ENCODE results near the gene CAST. TPM values are rescaled to one million over a fixed set of nuclear protein-coding genes. Genes with fewer than 3 reads are reported as not detected.

The CAST gene
- polyA plus RNA-seq, 2 donors: 205 to 245 TPM

- H3K36me3 ChIP-seq (ENCODE audit: control insufficient read depth in 2 of 2, insufficient read depth in 2 of 2, low read length in 1 of 2): peaks cover 8 to 31% of the 10 kb centered on the region in 2 donors
- WGBS, 2 donors: 48 to 53% methylated on average over 5 of the region's 5 CpGs
- H3K4me3 ChIP-seq (ENCODE audit: low read depth in 1 of 2, low read length in 2 of 2): no peak overlapping the region
- peak overlapping the region in 1 of 2 donors; percentile 52 for H3K27ac ChIP-seq (ENCODE audit: low read depth in 2 of 2, low read length in 1 of 2)
- H3K9me3 ChIP-seq (ENCODE audit: control insufficient read depth in 2 of 2, insufficient read depth in 1 of 2, low read depth in 1 of 2, low read length in 1 of 2): no peaks in the 10 kb centered on the region
- H3K27me3 ChIP-seq (ENCODE audit: control insufficient read depth in 1 of 2, insufficient read depth in 2 of 2, low read length in 2 of 2): no peaks in the 10 kb centered on the region
- H3K4me1 ChIP-seq (ENCODE audit: control insufficient read depth in 2 of 2, insufficient read depth in 2 of 2, low read length in 1 of 2): no peaks in the 10 kb centered on the region
Measured at GRCh38 chr5:96745844-96746531, 83.8 kb downstream of the CAST start.

GRCh38 chr5:96747720-96748119 lies 85.5 kb downstream of the CAST start:
- Histone ChIP-seq H3K9me3 (ENCODE audit: control insufficient read depth in 2 of 2, insufficient read depth in 1 of 2, low read depth in 1 of 2, low read length in 1 of 2) (no peaks in the 10 kb centered on the region), H3K27me3 (ENCODE audit: control insufficient read depth in 1 of 2, insufficient read depth in 2 of 2, low read length in 2 of 2) (no peaks in the 10 kb centered on the region), H3K36me3 (ENCODE audit: control insufficient read depth in 2 of 2, insufficient read depth in 2 of 2, low read length in 1 of 2) (peaks cover 12 to 24% of the 10 kb centered on the region in 2 donors), H3K27ac (ENCODE audit: low read depth in 2 of 2, low read length in 1 of 2) (no peak overlapping the region), H3K4me3 (ENCODE audit: low read depth in 1 of 2, low read length in 2 of 2) (no peak overlapping the region), H3K4me1 (ENCODE audit: control insufficient read depth in 2 of 2, insufficient read depth in 2 of 2, low read length in 1 of 2) (no peaks in the 10 kb centered on the region)
- 60 to 75% methylated on average over 3 of the region's 3 CpGs for WGBS, 2 donors

DNA sequence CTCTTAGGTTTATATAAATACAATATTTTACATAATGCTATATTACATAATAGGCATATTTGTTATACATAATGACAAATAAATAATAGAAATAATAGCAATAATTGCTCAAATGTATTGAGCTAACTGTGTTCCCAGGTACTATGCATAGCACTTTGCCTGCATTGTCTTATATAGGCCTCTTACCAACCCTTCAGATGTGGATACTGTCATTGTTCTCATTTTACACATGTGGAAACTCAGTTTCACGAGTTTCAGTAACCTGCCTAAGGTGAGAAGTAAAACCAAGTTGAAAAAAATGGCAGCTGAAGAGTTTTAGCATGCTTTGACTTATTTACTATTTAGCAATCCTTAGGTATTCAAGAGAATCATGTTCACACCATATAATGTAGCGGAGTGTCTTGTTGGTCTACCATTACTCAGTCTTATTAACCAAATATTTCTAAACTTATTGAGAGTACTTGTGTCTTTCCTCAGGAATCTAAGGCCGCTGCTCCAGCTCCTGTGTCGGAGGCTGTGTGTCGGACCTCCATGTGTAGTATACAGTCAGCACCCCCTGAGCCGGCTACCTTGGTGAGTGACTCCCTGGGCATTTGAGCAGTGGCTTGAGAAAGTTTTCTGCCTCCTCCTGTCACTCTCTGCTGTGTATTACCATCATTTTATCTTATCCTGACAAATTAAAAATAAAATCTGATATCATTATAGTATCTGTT lies 88.1 kb downstream of the CAST start:
- no peak overlapping the region for H3K4me3 ChIP-seq (ENCODE audit: low read depth in 1 of 2, low read length in 2 of 2)
- no peaks in the 10 kb centered on the region for H3K9me3 ChIP-seq (ENCODE audit: control insufficient read depth in 2 of 2, insufficient read depth in 1 of 2, low read depth in 1 of 2, low read length in 1 of 2)
- no peaks in the 10 kb centered on the region for H3K27me3 ChIP-seq (ENCODE audit: control insufficient read depth in 1 of 2, insufficient read depth in 2 of 2, low read length in 2 of 2)
- 89 to 94% methylated on average over 6 of the region's 6 CpGs for WGBS, 2 donors
- no peak overlapping the region for H3K27ac ChIP-seq (ENCODE audit: low read depth in 2 of 2, low read length in 1 of 2)
- H3K4me1 ChIP-seq (ENCODE audit: control insufficient read depth in 2 of 2, insufficient read depth in 2 of 2, low read length in 1 of 2): no peaks in the 10 kb centered on the region
- peaks cover 12 to 28% of the 10 kb centered on the region in 2 donors for H3K36me3 ChIP-seq (ENCODE audit: control insufficient read depth in 2 of 2, insufficient read depth in 2 of 2, low read length in 1 of 2)

DNA sequence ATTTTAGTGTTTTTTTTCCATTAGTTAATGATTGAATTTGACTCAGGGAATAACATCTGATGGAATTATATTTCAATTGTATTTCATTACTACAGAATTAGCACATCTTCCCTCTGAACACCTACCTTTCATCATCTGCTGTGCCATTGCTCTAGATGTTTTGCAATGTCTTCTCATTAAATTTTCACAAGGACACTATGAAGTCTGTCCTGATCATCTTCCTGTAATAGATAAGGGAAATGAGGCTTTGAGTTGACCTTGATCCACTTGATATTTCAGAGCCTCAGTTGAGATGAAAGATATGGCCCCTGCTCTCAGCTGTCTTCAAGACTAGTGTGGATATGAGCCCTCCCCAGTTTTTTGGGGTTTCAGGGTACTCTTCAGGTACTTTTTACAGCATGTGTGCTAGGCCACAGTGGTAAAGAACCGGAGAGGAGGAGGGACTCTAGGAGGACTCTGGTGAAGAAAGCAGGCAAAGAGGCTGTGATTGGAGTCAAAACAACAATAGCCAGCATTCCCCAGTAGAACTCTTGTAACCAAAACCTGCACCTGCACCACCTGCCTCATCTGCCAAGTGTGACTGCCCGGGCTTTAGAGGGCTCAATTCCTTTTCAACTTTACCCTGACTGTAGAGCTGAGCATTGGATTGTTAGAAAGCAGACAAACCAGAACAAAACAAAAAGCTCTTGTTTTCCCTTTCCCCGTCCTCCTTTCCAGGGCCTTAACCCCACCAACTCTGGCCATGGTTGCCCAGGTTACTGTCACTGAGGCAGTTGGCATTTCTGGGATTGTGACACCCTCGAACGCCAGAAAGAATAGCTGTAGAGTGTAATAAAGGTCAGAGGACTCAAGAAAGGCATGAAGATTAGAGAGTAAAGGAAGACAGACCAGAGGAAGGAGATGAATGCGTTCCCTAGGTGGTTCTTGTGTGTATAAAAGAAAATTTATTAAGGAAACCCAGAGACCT lies 89.3 kb downstream of the CAST start:
- 61 to 67% methylated on average over 6 of the region's 6 CpGs for WGBS, 2 donors
- H3K27ac ChIP-seq (ENCODE audit: low read depth in 2 of 2, low read length in 1 of 2): peak overlapping the region in 1 of 2 donors; percentile 49
- H3K27me3 ChIP-seq (ENCODE audit: control insufficient read depth in 1 of 2, insufficient read depth in 2 of 2, low read length in 2 of 2): no peaks in the 10 kb centered on the region
- H3K4me1 ChIP-seq (ENCODE audit: control insufficient read depth in 2 of 2, insufficient read depth in 2 of 2, low read length in 1 of 2): no peaks in the 10 kb centered on the region
- peaks cover 15 to 34% of the 10 kb centered on the region in 2 donors for H3K36me3 ChIP-seq (ENCODE audit: control insufficient read depth in 2 of 2, insufficient read depth in 2 of 2, low read length in 1 of 2)
- no peaks in the 10 kb centered on the region for H3K9me3 ChIP-seq (ENCODE audit: control insufficient read depth in 2 of 2, insufficient read depth in 1 of 2, low read depth in 1 of 2, low read length in 1 of 2)
- no peak overlapping the region for H3K4me3 ChIP-seq (ENCODE audit: low read depth in 1 of 2, low read length in 2 of 2)

DNA sequence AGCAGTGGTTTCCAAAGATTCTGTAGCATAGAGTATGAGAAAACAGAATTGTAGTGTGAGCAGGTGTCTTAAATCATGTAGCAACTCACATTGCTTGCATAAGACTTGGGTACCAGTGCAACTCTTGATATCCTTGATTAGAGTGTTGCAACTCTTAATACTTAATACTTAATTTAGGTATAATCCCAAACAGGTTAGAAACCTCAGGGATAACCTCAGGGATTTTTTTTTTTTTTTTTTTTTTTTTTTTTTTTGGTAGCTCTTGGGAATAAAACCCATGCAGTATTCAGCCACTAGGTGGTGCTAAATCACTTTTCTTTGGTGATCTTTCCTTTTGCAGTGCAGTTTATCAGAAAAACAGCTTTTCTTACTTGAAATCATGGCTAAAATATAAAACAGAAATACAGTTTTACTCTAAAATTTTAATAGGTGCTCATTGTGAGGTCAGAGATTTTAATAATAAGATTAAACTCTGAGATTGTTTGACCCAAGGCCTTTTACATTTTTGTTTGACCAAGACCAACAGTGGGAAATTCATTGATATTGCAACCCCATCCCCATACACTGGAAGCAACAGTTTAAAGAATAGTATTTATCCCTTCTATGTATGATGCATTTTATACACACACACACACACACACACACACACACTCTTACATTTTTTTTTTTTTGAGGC lies 90.3 kb downstream of the CAST start:
- Histone ChIP-seq H3K36me3 (ENCODE audit: control insufficient read depth in 2 of 2, insufficient read depth in 2 of 2, low read length in 1 of 2) (peaks cover 15 to 38% of the 10 kb centered on the region in 2 donors), H3K4me3 (ENCODE audit: low read depth in 1 of 2, low read length in 2 of 2) (no peak overlapping the region), H3K27me3 (ENCODE audit: control insufficient read depth in 1 of 2, insufficient read depth in 2 of 2, low read length in 2 of 2) (no peaks in the 10 kb centered on the region), H3K4me1 (ENCODE audit: control insufficient read depth in 2 of 2, insufficient read depth in 2 of 2, low read length in 1 of 2) (no peaks in the 10 kb centered on the region), H3K27ac (ENCODE audit: low read depth in 2 of 2, low read length in 1 of 2) (no peak overlapping the region), H3K9me3 (ENCODE audit: control insufficient read depth in 2 of 2, insufficient read depth in 1 of 2, low read depth in 1 of 2, low read length in 1 of 2) (no peaks in the 10 kb centered on the region)

- 94 to 95% methylated on average over 4 of the region's 4 CpGs for WGBS, 2 donors
- Histone ChIP-seq H3K4me1 (ENCODE audit: control insufficient read depth in 2 of 2, insufficient read depth in 2 of 2, low read length in 1 of 2) (no peaks in the 10 kb centered on the region), H3K9me3 (ENCODE audit: control insufficient read depth in 2 of 2, insufficient read depth in 1 of 2, low read depth in 1 of 2, low read length in 1 of 2) (no peaks in the 10 kb centered on the region), H3K27me3 (ENCODE audit: control insufficient read depth in 1 of 2, insufficient read depth in 2 of 2, low read length in 2 of 2) (no peaks in the 10 kb centered on the region), H3K27ac (ENCODE audit: low read depth in 2 of 2, low read length in 1 of 2) (no peak overlapping the region), H3K4me3 (ENCODE audit: low read depth in 1 of 2, low read length in 2 of 2) (no peak overlapping the region), H3K36me3 (ENCODE audit: control insufficient read depth in 2 of 2, insufficient read depth in 2 of 2, low read length in 1 of 2) (peaks cover 15 to 36% of the 10 kb centered on the region in 2 donors)
Measured at GRCh38 chr5:96753017-96753397, 90.8 kb downstream of the CAST start.

- Histone ChIP-seq H3K36me3 (ENCODE audit: control insufficient read depth in 2 of 2, insufficient read depth in 2 of 2, low read length in 1 of 2) (peaks cover 15 to 35% of the 10 kb centered on the region in 2 donors), H3K4me1 (ENCODE audit: control insufficient read depth in 2 of 2, insufficient read depth in 2 of 2, low read length in 1 of 2) (no peaks in the 10 kb centered on the region), H3K27ac (ENCODE audit: low read depth in 2 of 2, low read length in 1 of 2) (no peak overlapping the region), H3K4me3 (ENCODE audit: low read depth in 1 of 2, low read length in 2 of 2) (no peak overlapping the region), H3K9me3 (ENCODE audit: control insufficient read depth in 2 of 2, insufficient read depth in 1 of 2, low read depth in 1 of 2, low read length in 1 of 2) (no peaks in the 10 kb centered on the region), H3K27me3 (ENCODE audit: control insufficient read depth in 1 of 2, insufficient read depth in 2 of 2, low read length in 2 of 2) (no peaks in the 10 kb centered on the region)
- WGBS, 2 donors: 60 to 61% methylated on average over 4 of the region's 4 CpGs
Measured at GRCh38 chr5:96753848-96754247, 91.7 kb downstream of the CAST start.

GRCh38 chr5:96755851-96756250 lies 93.7 kb downstream of the CAST start:
- WGBS, 2 donors: 73 to 89% methylated on average over 5 of the region's 5 CpGs

GRCh38 chr5:96756985-96757384 lies 94.8 kb downstream of the CAST start:
- WGBS, 2 donors: 64 to 75% methylated on average over 3 of the region's 3 CpGs
- Histone ChIP-seq H3K4me3 (ENCODE audit: low read depth in 1 of 2, low read length in 2 of 2) (no peak overlapping the region), H3K27me3 (ENCODE audit: control insufficient read depth in 1 of 2, insufficient read depth in 2 of 2, low read length in 2 of 2) (no peaks in the 10 kb centered on the region), H3K4me1 (ENCODE audit: control insufficient read depth in 2 of 2, insufficient read depth in 2 of 2, low read length in 1 of 2) (no peaks in the 10 kb centered on the region), H3K36me3 (ENCODE audit: control insufficient read depth in 2 of 2, insufficient read depth in 2 of 2, low read length in 1 of 2) (peaks cover 6 to 24% of the 10 kb centered on the region in 2 donors), H3K27ac (ENCODE audit: low read depth in 2 of 2, low read length in 1 of 2) (no peak overlapping the region), H3K9me3 (ENCODE audit: control insufficient read depth in 2 of 2, insufficient read depth in 1 of 2, low read depth in 1 of 2, low read length in 1 of 2) (no peaks in the 10 kb centered on the region)

More at GRCh38 chr5:96755851-96756250, 93.7 kb downstream of the CAST start:
- Histone ChIP-seq H3K27me3 (ENCODE audit: control insufficient read depth in 1 of 2, insufficient read depth in 2 of 2, low read length in 2 of 2) (no peaks in the 10 kb centered on the region), H3K4me3 (ENCODE audit: low read depth in 1 of 2, low read length in 2 of 2) (no peak overlapping the region), H3K4me1 (ENCODE audit: control insufficient read depth in 2 of 2, insufficient read depth in 2 of 2, low read length in 1 of 2) (no peaks in the 10 kb centered on the region), H3K27ac (ENCODE audit: low read depth in 2 of 2, low read length in 1 of 2) (no peak overlapping the region), H3K36me3 (ENCODE audit: control insufficient read depth in 2 of 2, insufficient read depth in 2 of 2, low read length in 1 of 2) (peaks cover 13 to 26% of the 10 kb centered on the region in 2 donors), H3K9me3 (ENCODE audit: control insufficient read depth in 2 of 2, insufficient read depth in 1 of 2, low read depth in 1 of 2, low read length in 1 of 2) (no peaks in the 10 kb centered on the region)

Measured in esophagus (tissue), 2 donors.